Measurements from ENCODE around the gene NTRK2. TPM values are rescaled to one million over a fixed set of nuclear protein-coding genes. Genes with fewer than 3 reads are reported as not detected.

NTRK2 gene
- total RNA-seq, 4 donors from 2014 or later = 1.1 to 7.3 (median 1.5) TPM

DNA sequence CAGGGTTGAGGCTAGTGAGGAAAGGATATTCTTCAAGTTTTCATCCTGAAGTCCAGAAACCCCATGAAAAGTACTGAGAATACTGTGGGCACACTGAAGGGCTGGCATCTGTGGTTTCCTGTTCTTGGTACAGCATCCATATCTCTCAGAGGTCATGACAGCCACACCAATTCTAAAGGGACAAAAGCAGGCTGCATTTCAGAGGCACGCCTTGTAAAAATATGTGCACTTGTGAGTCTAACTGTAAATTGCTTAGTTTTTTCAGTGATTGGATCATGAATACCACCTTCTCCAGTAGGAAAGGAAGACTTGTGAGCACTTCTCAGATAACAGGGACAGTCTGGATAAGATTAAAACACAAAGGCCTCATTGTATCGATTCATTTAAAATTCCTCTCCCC is 230.9 kb downstream of the NTRK2 start:
- no peak for DNase-seq
- Histone ChIP-seq H3K4me3 (no peak overlapping the region), H3K4me1 (no peaks in the 10 kb centered on the region), H3K27me3 (no peaks in the 10 kb centered on the region), H3K9me3 (no peaks in the 10 kb centered on the region), H3K27ac (no peak overlapping the region), H3K36me3 (no peaks in the 10 kb centered on the region)
- intact Hi-C loops (cut with DNase I; ENCODE audit: low total_unique reads) = no loop called here
- no peak for ATAC-seq
- no peak for TF ChIP-seq POLR2A (IDR thresholded peaks at IDR 0.05)
- TF ChIP-seq, protein P1, sequence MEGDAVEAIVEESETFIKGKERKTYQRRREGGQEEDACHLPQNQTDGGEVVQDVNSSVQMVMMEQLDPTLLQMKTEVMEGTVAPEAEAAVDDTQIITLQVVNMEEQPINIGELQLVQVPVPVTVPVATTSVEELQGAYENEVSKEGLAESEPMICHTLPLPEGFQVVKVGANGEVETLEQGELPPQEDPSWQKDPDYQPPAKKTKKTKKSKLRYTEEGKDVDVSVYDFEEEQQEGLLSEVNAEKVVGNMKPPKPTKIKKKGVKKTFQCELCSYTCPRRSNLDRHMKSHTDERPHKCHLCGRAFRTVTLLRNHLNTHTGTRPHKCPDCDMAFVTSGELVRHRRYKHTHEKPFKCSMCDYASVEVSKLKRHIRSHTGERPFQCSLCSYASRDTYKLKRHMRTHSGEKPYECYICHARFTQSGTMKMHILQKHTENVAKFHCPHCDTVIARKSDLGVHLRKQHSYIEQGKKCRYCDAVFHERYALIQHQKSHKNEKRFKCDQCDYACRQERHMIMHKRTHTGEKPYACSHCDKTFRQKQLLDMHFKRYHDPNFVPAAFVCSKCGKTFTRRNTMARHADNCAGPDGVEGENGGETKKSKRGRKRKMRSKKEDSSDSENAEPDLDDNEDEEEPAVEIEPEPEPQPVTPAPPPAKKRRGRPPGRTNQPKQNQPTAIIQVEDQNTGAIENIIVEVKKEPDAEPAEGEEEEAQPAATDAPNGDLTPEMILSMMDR (IDR thresholded peaks at IDR 0.05 in 4 of 5, conservative IDR thresholded peaks at IDR 0.05 in 1 of 5) = no peak
- in situ Hi-C loops (cut with MboI; ENCODE audit: low sequenced_read_pairs in 4 of 4) = no loop called here

GRCh38 chr9:84903963-84904362 is 234.4 kb downstream of the NTRK2 start:
- no peak for TF ChIP-seq POLR2A (IDR thresholded peaks at IDR 0.05)
- TF ChIP-seq, protein P1 (IDR thresholded peaks at IDR 0.05 in 4 of 5, conservative IDR thresholded peaks at IDR 0.05 in 1 of 5) = no peak
- in situ Hi-C loops (cut with MboI; ENCODE audit: low sequenced_read_pairs in 4 of 4) = no loop called here
- ATAC-seq (no peak), DNase-seq (no peak)
- intact Hi-C loops (cut with DNase I; ENCODE audit: low total_unique reads) = no loop called here
- no peaks in the 10 kb centered on the region for H3K9me3 ChIP-seq
- no peaks in the 10 kb centered on the region for H3K4me1 ChIP-seq
- no peaks in the 10 kb centered on the region for H3K27me3 ChIP-seq
- H3K36me3 ChIP-seq = no peaks in the 10 kb centered on the region
- no peak overlapping the region for H3K27ac ChIP-seq
- no peak overlapping the region for H3K4me3 ChIP-seq

DNA sequence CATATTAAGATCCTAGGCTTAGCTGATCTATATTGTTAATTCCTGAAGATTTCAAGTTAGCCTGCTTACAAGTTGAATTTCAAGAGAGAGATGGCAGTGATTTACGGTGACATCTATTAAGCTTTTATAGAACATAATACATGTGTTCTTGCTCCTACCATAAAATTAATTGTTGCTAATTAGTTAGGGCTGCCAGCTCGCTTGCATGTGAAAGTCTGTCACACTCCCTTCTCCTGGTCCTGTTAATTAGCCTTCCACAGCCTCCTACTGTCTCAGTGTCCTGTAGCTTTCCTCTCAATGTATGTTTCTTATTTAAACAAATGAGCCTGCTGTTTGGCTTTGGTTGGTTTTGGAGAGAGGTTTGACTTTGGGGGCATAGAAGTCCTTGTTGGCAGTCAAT is 247.2 kb downstream of the NTRK2 start:
- no peaks in the 10 kb centered on the region for H3K36me3 ChIP-seq
- ATAC-seq (no peak), DNase-seq (no peak)
- H3K27me3 ChIP-seq = no peaks in the 10 kb centered on the region
- TF ChIP-seq, protein P1 (IDR thresholded peaks at IDR 0.05 in 4 of 5, conservative IDR thresholded peaks at IDR 0.05 in 1 of 5) = no peak
- TF ChIP-seq POLR2A (IDR thresholded peaks at IDR 0.05) = no peak
- intact Hi-C loops (cut with DNase I; ENCODE audit: low total_unique reads) = no loop called here
- no peaks in the 10 kb centered on the region for H3K9me3 ChIP-seq
- no peak overlapping the region for H3K27ac ChIP-seq
- no peak overlapping the region for H3K4me3 ChIP-seq
- H3K4me1 ChIP-seq = no peaks in the 10 kb centered on the region
- in situ Hi-C loops (cut with MboI; ENCODE audit: low sequenced_read_pairs in 4 of 4) = no loop called here

- H3K36me3 ChIP-seq = no peaks in the 10 kb centered on the region
- no peak overlapping the region for H3K27ac ChIP-seq
- no peak overlapping the region for H3K4me3 ChIP-seq
- DNase-seq (no peak), ATAC-seq (no peak)
- H3K9me3 ChIP-seq = no peaks in the 10 kb centered on the region
- TF ChIP-seq, protein P1 (IDR thresholded peaks at IDR 0.05 in 4 of 5, conservative IDR thresholded peaks at IDR 0.05 in 1 of 5) = no peak
- TF ChIP-seq POLR2A (IDR thresholded peaks at IDR 0.05) = no peak
- in situ Hi-C loops (cut with MboI; ENCODE audit: low sequenced_read_pairs in 4 of 4) = no loop called here
- no peaks in the 10 kb centered on the region for H3K27me3 ChIP-seq
- intact Hi-C loops (cut with DNase I; ENCODE audit: low total_unique reads) = no loop called here
- H3K4me1 ChIP-seq = no peaks in the 10 kb centered on the region
These were observed 248.0 kb downstream of the NTRK2 start for GRCh38 chr9:84917366-84918070.

DNA sequence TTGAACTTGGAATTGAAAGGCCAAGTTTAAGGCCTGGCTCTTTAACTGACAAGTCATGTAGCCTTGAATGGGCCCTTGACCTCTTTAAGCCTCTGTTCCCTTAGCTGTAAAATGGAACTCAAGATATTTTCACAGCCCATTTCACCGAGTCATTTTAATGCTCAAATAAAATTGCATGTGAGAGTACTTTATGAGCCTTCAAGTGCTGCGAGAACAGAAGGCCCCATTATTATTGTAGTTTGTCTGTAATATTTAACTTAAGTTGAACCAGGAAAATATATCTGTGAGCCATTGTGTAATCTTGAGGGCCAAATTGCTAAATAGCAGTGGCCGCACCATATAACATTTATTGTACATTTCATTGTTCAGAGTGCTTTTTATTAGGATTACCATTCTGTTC is 249.9 kb downstream of the NTRK2 start:
- no peak for ATAC-seq
- DNase-seq = no peak
- Histone ChIP-seq H3K27me3 (no peaks in the 10 kb centered on the region), H3K27ac (no peak overlapping the region), H3K9me3 (no peaks in the 10 kb centered on the region), H3K36me3 (no peaks in the 10 kb centered on the region), H3K4me1 (no peaks in the 10 kb centered on the region), H3K4me3 (no peak overlapping the region)
- in situ Hi-C loops (cut with MboI; ENCODE audit: low sequenced_read_pairs in 4 of 4) = no loop called here
- intact Hi-C loops (cut with DNase I; ENCODE audit: low total_unique reads) = no loop called here
- TF ChIP-seq, protein P1 (IDR thresholded peaks at IDR 0.05 in 4 of 5, conservative IDR thresholded peaks at IDR 0.05 in 1 of 5) = no peak
- no peak for TF ChIP-seq POLR2A (IDR thresholded peaks at IDR 0.05)
